Stimulated activated CD8-positive, alpha-beta memory T cell treated with anti-CD3 and anti-CD28 coated beads, Interleukin-12 subunit alpha, Interleukin-12 subunit beta, amount 100 ng/mL, for 4 hours (primary cell): ENCODE measurements around the gene HSD17B11.
"Not testable (repeated sequence)": the region's sequence is repeated elsewhere in the genome, so short reads cannot be mapped to it uniquely, and the experiment has no call there.

Experiments
- DNase-seq: peaks from one replicate; pipeline ENCODE4 v3.0.0-alpha.2; 2020; ENCODE audit warnings: low read depth

The HSD17B11 gene

DNA sequence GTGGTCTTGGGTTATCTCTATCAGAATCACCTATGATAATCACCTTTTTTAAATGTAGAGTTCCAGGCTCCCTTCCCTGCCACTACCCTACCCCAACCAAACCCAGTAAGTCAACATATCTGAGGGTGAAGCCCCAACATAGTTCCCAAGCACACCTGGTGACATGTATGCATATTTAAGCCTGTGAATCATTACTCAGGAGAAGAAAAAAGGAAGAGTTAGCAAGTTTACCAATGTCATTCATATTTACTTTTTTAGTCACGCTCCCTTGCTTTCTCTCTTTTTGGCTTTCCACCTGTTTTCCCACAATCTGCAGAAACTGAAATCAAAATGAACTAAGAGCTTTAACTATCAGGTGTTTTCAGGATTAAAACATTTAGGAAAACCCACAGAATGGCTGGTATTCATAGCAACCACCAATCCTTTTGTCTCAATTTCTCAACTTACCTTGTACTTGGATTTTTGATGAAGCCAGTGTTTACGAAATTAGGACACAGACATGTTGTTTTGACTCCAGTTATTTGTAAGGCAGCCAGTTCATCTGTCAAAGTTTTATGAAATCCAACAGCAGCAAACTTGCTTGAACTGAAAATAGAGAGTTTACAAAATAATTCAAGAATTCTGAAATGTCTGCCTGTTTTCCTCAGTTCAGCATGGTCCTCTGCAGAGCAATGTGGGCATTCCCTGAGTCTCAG lies 34.0 kb downstream of the HSD17B11 start:
- DNase-seq: no peak

- no peak for DNase-seq
Measured at GRCh38 chr4:87354168-87355102, 36.6 kb downstream of the HSD17B11 start.

GRCh38 chr4:87353592-87353991 lies 37.4 kb downstream of the HSD17B11 start:
- DNase-seq: no peak

- no peak for DNase-seq
Measured at GRCh38 chr4:87345139-87345538, 45.8 kb downstream of the HSD17B11 start.

DNA sequence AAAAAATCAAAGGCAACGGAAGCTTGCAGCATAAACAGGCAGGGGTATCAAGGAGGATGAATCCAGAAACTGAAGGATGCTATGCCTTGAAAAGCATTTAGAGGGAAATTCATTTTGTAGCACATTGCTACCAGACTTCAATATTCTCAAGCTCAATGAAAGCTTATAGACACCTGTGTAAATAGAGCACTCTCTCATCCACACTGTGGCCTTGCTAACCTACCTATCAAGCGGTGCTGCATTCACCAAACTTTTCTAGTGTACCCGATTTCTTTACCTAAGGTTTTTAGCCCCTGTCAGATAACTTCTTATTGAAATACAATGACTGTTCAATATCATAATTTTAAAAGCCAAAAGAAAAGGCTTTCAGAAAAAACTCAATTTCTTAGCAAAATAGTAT lies 48.1 kb downstream of the HSD17B11 start:
- no peak for DNase-seq

DNA sequence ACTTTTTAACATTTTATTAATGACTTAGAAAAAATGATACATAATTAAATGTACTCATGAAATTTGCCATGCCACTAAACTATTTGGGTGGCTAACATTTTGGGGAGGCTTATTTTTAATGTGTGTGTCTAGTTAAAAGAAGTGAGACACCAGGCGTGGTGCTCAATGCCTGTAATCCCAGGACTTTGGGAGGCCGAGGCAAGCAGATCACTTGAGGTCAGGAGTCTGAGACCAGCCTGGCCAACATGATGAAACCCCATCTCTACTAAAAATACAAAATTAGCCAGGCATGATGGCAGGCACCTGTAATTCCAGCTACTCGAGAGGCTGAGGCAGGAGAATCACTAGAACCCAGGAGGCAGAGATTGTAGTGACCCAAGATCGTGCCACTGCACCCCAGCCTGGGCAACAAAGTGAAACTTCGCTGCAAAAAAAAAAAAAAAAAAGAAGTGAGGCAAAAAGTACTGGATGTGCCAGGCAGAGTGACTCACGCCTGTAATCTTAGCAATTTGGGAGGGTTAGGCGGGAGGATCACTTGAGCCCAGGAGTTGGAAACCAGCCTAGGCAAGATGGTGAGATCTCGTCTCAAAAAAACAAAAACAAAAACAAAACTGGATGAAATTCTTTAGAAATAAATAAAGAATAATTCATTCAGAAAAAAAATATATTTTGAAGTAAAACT lies 48.9 kb downstream of the HSD17B11 start:
- DNase-seq: not testable (repeated sequence)

DNA sequence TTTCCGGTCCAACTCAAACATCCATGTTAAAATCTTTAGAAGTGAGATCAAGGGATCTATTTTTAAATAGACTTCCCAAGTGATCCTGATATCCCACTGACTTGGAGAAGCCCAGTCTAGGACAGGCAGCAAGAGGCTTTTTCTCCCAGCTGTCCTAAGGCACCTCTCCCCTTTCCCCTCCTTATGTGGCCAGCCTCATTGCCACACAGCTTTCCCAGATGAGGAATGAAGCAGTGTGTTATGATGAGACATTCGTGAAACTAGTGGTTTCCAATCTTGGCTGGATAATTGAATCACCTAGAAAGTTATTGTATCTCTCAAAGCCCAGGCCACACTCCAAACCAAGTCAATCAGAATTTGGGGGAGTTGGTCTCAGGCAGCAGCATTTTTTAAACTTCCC lies 51.5 kb downstream of the HSD17B11 start:
- no peak for DNase-seq

GRCh38 chr4:87337361-87337760 lies 53.6 kb downstream of the HSD17B11 start:
- DNase-seq: no peak

DNA sequence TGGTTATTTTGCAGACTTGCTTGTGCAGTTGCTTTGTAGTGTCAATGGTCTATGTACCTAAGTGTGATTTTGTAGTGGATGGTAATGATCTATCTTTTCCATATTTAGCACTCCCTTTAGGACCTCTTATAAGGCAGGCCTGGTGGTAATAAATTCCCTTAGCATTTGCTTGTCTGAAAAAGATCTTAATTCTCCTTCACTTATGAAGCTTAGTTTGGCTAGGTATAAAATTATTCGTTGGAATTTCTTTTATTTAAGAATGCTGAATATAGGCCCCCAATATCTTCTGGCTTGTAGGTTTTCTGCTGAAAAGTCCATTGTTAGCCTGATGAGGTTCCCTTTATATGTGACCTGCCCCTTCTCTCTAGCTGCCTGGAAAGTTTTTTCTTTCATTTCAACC lies 57.7 kb downstream of the HSD17B11 start:
- DNase-seq: no peak

DNA sequence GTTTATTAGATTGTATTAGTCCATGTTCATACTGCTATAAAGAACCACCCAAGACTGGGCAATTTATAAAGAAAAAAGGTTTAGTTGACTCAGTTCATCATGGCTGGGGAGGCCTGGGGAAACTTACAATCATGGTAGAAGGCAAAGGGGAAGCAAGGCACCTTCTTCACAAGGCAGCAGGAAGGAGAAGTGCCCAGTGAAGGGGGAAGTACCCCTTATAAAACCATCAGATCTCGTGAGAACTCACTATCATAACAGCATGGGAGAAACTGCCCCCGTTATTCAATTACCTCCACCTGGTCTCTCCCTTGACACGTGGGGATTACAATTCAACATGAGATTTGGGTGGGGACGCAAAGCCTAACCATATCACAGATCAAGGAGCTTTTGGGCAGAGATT lies 60.2 kb downstream of the HSD17B11 start:
- DNase-seq: no peak

DNA sequence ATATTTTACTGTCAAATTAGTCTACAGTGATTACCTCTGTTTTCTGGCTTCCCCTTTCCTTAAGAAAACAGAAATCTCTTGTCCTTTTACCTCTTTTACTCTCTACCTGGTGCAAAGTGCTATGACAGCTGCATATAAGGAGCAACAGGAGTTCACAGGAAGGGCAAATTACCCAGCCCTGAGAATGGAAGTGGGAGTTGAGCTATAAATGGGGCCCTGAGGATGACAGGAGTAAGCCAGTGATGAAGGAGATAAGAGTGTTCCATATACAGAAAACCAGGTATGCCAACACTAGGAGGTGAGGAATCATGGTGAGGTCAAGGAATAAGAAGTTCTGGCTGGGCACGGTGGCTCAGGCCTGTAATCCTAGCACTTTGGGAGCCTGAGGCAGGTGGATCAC lies 63.9 kb downstream of the HSD17B11 start:
- no peak for DNase-seq

DNA sequence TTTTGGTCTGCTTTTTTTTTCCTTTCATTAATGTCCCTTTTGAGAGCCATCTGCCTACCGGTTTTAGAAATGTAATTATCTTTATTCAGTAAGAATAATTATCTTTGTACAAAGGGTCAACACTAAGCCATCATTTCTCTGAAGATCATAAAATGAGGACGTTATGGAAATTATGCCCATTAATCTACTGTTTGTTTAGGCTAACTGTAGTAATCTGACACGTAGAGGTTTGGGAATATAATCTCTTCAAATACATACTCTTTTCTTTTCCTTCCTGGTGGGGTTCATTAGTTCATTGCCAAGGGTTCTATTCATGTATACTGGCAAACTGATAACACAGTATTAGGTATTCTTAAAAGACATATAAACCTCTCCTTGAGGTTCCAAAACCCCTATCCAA lies 64.5 kb downstream of the HSD17B11 start:
- no peak for DNase-seq

GRCh38 chr4:87322754-87323153 lies 68.2 kb downstream of the HSD17B11 start, which contains the start of gene HSD17B13:
TSS of gene HSD17B13 (minus strand) at chr4:87322882. CDS start at chr4:87322841, 41 bp downstream.
- no peak for DNase-seq

DNA sequence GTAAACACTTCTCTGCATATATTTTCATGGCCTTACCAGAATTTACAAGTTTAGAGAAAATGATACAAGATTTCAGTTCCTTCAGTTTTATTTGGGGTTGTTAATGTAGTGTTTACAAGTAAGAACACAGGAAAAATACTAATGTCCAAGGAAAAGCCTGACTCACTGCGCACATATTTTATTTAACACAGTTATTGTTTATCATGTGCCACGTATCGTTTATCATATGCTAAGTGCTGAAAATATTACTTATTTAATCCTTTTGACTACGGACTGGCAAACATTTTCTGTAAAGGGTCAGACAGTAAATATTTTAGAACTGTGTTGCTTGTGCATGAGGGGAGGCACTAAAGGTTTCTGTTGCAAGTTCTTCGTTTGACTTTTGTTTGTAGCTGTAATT lies 69.1 kb downstream of the HSD17B11 start:
- no peak for DNase-seq

- no peak for DNase-seq
Measured at GRCh38 chr4:87317527-87317926, 73.5 kb downstream of the HSD17B11 start.

DNA sequence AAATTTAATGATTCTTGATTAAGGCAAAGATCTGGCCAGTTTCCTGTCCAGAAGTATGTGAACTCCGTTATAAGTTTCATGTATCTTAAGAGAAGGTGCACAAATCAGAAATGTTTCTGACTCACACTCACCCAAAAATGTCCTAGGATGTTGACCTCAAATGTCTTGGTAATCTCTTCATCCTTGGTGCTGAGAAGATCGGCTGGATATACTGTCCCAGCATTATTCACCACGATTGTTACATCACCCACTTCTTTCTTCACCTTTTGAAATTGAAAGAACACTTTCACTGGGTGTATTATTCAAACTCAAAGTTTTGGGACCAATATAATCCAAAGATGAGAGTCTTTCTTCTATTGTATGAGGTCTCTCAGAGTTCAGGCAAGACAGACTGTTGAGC lies 74.0 kb downstream of the HSD17B11 start:
- no peak for DNase-seq

DNA sequence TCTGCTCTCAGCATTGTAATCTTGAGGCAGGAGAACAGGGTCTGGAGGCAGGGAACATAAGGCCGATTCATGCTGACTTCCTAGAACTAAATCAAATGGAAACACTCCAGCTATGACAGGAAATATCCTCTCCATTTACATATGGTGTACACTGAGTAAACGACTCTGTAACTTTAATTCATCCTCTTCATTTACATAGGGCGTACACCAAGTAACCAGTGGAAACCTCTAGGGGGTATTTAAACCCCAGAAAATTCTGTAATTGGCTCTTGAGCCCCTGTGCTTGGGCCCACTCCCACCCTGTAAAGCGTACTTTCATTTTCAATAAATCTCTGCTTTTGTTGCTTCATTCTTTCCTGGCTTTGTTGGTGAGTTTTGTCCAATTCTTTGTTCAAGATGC lies 76.0 kb downstream of the HSD17B11 start:
- DNase-seq: not testable (repeated sequence)

GRCh38 chr4:87313756-87314155 lies 77.2 kb downstream of the HSD17B11 start:
- DNase-seq: no peak

DNA sequence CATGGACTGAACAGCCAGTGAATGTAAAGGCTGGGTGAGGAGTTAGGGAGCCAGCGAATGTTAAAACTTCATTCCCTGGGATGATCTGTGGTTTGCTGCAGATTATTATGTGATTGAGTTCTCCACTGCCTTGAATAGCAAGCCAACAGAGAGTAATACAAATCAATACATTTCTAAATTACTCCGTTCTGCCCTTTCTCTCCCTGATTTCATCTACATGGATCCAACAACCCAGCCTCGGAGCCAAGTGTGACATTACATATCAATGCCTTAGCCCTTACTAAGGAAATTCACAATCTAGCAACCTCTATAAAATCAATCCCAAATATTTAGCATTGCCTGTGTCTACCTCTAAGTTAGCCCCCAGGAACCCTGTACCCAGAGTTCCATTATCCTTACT lies 79.3 kb downstream of the HSD17B11 start:
- DNase-seq: no peak

- DNase-seq: no peak
Measured at GRCh38 chr4:87310691-87311335, 80.2 kb downstream of the HSD17B11 start.

DNA sequence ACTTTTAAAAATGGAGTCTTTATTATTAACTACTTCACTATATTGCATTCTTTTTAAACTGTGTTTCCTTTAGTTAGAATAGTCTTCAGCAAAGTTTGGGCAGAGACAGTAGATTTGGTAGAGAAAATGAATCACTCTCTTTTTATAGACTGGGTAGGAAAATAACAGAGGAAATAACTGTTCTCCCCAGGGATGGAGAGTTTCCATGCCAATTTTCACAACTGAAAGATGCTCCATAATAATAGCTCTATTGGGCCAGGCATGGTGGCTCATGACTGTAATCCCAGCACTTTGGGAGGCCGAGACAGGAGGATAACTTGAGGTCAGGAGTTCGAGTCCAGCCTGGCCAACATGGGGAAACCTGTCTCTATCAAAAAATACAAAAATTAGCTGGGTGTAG lies 81.4 kb downstream of the HSD17B11 start:
- DNase-seq: no peak

DNA sequence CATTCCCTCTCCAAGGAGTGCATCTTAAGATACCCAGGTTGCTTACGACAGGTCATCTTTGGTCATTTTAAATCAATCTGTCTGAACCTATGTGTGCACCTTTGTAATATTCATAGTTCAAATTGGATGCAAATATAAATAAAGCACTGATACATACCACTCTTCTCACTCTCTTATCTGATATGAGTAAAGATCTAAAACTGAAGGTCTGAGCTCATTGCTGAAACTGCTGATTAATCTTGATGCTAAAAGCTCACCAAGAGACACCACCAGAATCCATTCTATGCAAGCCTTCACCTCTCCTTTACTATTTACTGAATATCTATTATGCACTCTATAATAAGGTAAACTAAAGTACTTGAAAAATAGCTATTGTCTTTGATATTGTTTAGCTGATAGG lies 84.9 kb downstream of the HSD17B11 start:
- no peak for DNase-seq
